Osteocyte (in vitro differentiated cells): Measurements from ENCODE around the gene GNB1. TPM values are rescaled to one million over a fixed set of nuclear protein-coding genes. Genes with fewer than 3 reads are reported as not detected.

Experiments used
- DNase-seq: peaks from one replicate; pipeline ENCODE4 v3.0.0; 2021; ENCODE audit warnings: mixed read lengths; ENCODE audit not compliant: unreplicated experiment; ENCODE audit errors: extremely low spot score
- H3K27ac Mint-ChIP-seq: one replicate; pipeline ENCODE4 v1.8.0; 2021; ENCODE audit warnings: mild to moderate bottlenecking, mixed read lengths; ENCODE audit not compliant: unreplicated experiment
- H3K27me3 Mint-ChIP-seq: one replicate; pipeline ENCODE4 v1.8.0; 2021; ENCODE audit warnings: mixed read lengths; ENCODE audit not compliant: unreplicated experiment
- H3K36me3 Mint-ChIP-seq: one replicate; pipeline ENCODE4 v1.8.0; 2021; ENCODE audit warnings: mixed read lengths; ENCODE audit not compliant: unreplicated experiment
- H3K4me1 Mint-ChIP-seq: one replicate; pipeline ENCODE4 v1.8.0; 2021; ENCODE audit warnings: mixed read lengths; ENCODE audit not compliant: unreplicated experiment
- H3K4me3 Mint-ChIP-seq: one replicate; pipeline ENCODE4 v1.8.0; 2021; ENCODE audit warnings: mild to moderate bottlenecking, moderate library complexity, mixed read lengths; ENCODE audit not compliant: unreplicated experiment
- H3K9me3 Mint-ChIP-seq: one replicate; pipeline ENCODE4 v1.8.0; 2021; ENCODE audit warnings: mixed read lengths; ENCODE audit not compliant: unreplicated experiment
- CTCF ChIP-seq: fragments of 200-600 bp; sonication (generic); IDR thresholded peaks from 2 replicates; pipeline ENCODE4 v1.5.0; 2021; ENCODE audit warnings: antibody characterized with exemption, mild to moderate bottlenecking, moderate library complexity
- total RNA-seq: library from RNA; stranded (reverse); gene quantifications from 2 replicates; pipeline ENCODE4 v1.2.1, GENCODE V29; 2021

Gene GNB1
- total RNA-seq, 1 donor from 2014 or later: 407 TPM

GRCh38 chr1:1768249-1768992 lies 122.5 kb downstream of the GNB1 start:
- H3K36me3 Mint-ChIP-seq: peaks cover 27% of the 10 kb centered on the region
- TF ChIP-seq CTCF: no peak
- H3K4me3 Mint-ChIP-seq: no peak overlapping the region
- H3K27me3 Mint-ChIP-seq: no peaks in the 10 kb centered on the region
- no peak for DNase-seq
- H3K27ac Mint-ChIP-seq: no peak overlapping the region
- H3K9me3 Mint-ChIP-seq: peaks cover 4% of the 10 kb centered on the region
- H3K4me1 Mint-ChIP-seq: no peaks in the 10 kb centered on the region

GRCh38 chr1:1764876-1765470 lies 125.9 kb downstream of the GNB1 start:
- Mint-ChIP-seq H3K4me3 (no peak overlapping the region), H3K36me3 (peaks cover 20% of the 10 kb centered on the region), H3K9me3 (no peaks in the 10 kb centered on the region), H3K27me3 (no peaks in the 10 kb centered on the region), H3K4me1 (no peaks in the 10 kb centered on the region), H3K27ac (no peak overlapping the region)
- no peak for TF ChIP-seq CTCF
- DNase-seq: no peak

- Mint-ChIP-seq H3K27ac (no peak overlapping the region), H3K36me3 (peaks cover 22% of the 10 kb centered on the region), H3K9me3 (no peaks in the 10 kb centered on the region), H3K4me3 (no peak overlapping the region), H3K27me3 (no peaks in the 10 kb centered on the region), H3K4me1 (no peaks in the 10 kb centered on the region)
- TF ChIP-seq CTCF: no peak
- no peak for DNase-seq
Measured at GRCh38 chr1:1763657-1764621, 126.9 kb downstream of the GNB1 start.

- H3K27me3 Mint-ChIP-seq: no peaks in the 10 kb centered on the region
- H3K4me1 Mint-ChIP-seq: no peaks in the 10 kb centered on the region
Measured at GRCh38 chr1:1761504-1762376, 129.1 kb downstream of the GNB1 start.

More at GRCh38 chr1:1761504-1762376, 129.1 kb downstream of the GNB1 start:
- no peak for DNase-seq
- no peak for TF ChIP-seq CTCF
- Mint-ChIP-seq H3K4me3 (no peak overlapping the region), H3K9me3 (no peaks in the 10 kb centered on the region), H3K27ac (no peak overlapping the region), H3K36me3 (peaks cover 22% of the 10 kb centered on the region)
